Caco-2 (cell line): ENCODE data around the gene KCNIP1. TPM values are rescaled to one million over a fixed set of nuclear protein-coding genes. Genes with fewer than 3 reads are reported as not detected.
"Not testable (repeated sequence)": the region's sequence is repeated elsewhere in the genome, so short reads cannot be mapped to it uniquely, and the experiment has no call there.

Experiments
- BruUV-seq: library from RNA; stranded (reverse); fragments of 400-500 nt; replicated peaks from 2 replicates; lab custom pipeline; 2021; lab: Mats Ljungman, UMichigan
- CTCF ChIA-PET: fragments of 300-600 bp; sonication (Branson Sonifier 250); formaldehyde crosslinking; loops from one replicate; lab custom pipeline; 2022; ENCODE audit warnings: antibody characterized with exemption; lab: Charles Lee
- POLR2A ChIA-PET: fragments of 300-600 bp; sonication (Branson Sonifier 250); formaldehyde crosslinking; loops from one replicate; lab custom pipeline; 2022; ENCODE audit warnings: antibody characterized with exemption; lab: Charles Lee
- DNase-seq, 2 experiments: peaks; one replicate each; pipeline versions ENCODE4 v3.0.0 to v3.0.0-alpha.2; 2020 to 2022
- H3K27me3 ChIP-seq: replicated peaks from 2 replicates; pipeline ENCODE4 v1.6.0; 2011; ENCODE audit warnings: low read length; ENCODE audit not compliant: control insufficient read depth, insufficient read depth
- H3K36me3 ChIP-seq: 2 replicates; pipeline ENCODE4 v1.5.1; 2011; ENCODE audit warnings: low read length; ENCODE audit not compliant: control insufficient read depth, insufficient read depth
- H3K4me1 ChIP-seq: fragments of 250-450 bp; sonication (Bioruptor Pico); 2 replicates; pipeline ENCODE4 v1.5.1; 2020; ENCODE audit warnings: mild to moderate bottlenecking
- H3K4me3 ChIP-seq: 2 replicates; pipeline ENCODE4 v1.5.1; 2011; ENCODE audit warnings: low read depth, mild to moderate bottlenecking, control low read depth, low read length
- H3K9me3 ChIP-seq: fragments of 250-450 bp; sonication (Bioruptor Pico); 2 replicates; pipeline ENCODE4 v1.5.1; 2020; ENCODE audit warnings: mild to moderate bottlenecking, moderate library complexity
- H3K27ac Mint-ChIP-seq: one replicate; pipeline ENCODE4 v1.8.0; 2022; ENCODE audit warnings: mixed read lengths; ENCODE audit not compliant: unreplicated experiment
- H3K27me3 Mint-ChIP-seq: one replicate; pipeline ENCODE4 v1.8.0; 2022; ENCODE audit warnings: mixed read lengths; ENCODE audit not compliant: insufficient read depth, unreplicated experiment
- H3K36me3 Mint-ChIP-seq: one replicate; pipeline ENCODE4 v1.8.0; 2022; ENCODE audit warnings: mild to moderate bottlenecking, mixed read lengths; ENCODE audit not compliant: insufficient read depth, unreplicated experiment
- H3K4me1 Mint-ChIP-seq: one replicate; pipeline ENCODE4 v1.8.0; 2022; ENCODE audit warnings: low read depth, mixed read lengths; ENCODE audit not compliant: unreplicated experiment
- H3K4me3 Mint-ChIP-seq: one replicate; pipeline ENCODE4 v1.8.0; 2022; ENCODE audit warnings: mild to moderate bottlenecking, moderate library complexity, mixed read lengths; ENCODE audit not compliant: unreplicated experiment
- H3K9me3 Mint-ChIP-seq: one replicate; pipeline ENCODE4 v1.8.0; 2022; ENCODE audit warnings: mixed read lengths; ENCODE audit not compliant: unreplicated experiment
- CTCF ChIP-seq, 2 experiments: fragments of 200-600 bp in 1 of 2; IDR thresholded peaks; 1 replicate in 1 of 2; 2 replicates in 1 of 2; pipeline versions ENCODE4 v1.5.1 to v1.8.0; 2011 to 2022; ENCODE audit warnings: antibody characterized with exemption in 1 of 2, control low read depth in 1 of 2, inconsistent platforms in 1 of 2, low read depth in 1 of 2, low read length in 1 of 2, mild to moderate bottlenecking in 1 of 2, moderate library complexity in 1 of 2; ENCODE audit not compliant: insufficient read depth in 1 of 2, severe bottlenecking in 1 of 2, unreplicated experiment in 1 of 2
- intact Hi-C: fragments of 100-400 bp; cut with micrococcal nuclease; formaldehyde crosslinking; loops from one replicate; pipeline ENCODE4 v1.10.0; 2022; ENCODE audit not compliant: unreplicated experiment
- total RNA-seq: library from RNA; stranded (reverse); gene quantifications from 2 replicates; pipeline ENCODE4 v1.2.3, GENCODE V29; 2022

The KCNIP1 gene
- total RNA-seq, 1 experiment from 2014 or later: not detected

- no TSS peak for BruUV-seq
- Histone ChIP-seq H3K4me1 (peaks cover 17% of the 10 kb centered on the region), H3K27me3 (no peaks in the 10 kb centered on the region), H3K36me3 (no peaks in the 10 kb centered on the region; the same call in 1 of the 2 replicates), H3K9me3 (no peaks in the 10 kb centered on the region), H3K4me3 (no peak overlapping the region)
- no peak for TF ChIP-seq CTCF (IDR thresholded peaks at IDR 0.05; ENCODE audit: insufficient read depth in 1 of 2, low read depth in 1 of 2, low read length in 1 of 2, severe bottlenecking in 1 of 2, unreplicated experiment in 1 of 2)
- Mint-ChIP-seq H3K4me1 (peaks cover 22% of the 10 kb centered on the region), H3K36me3 (no peaks in the 10 kb centered on the region), H3K9me3 (peaks cover under 1% of the 10 kb centered on the region), H3K4me3 (no peak overlapping the region), H3K27ac (no peak overlapping the region), H3K27me3 (no peaks in the 10 kb centered on the region)
- intact Hi-C loops: no loop called here
- CTCF ChIA-PET: no interaction called here
- POLR2A ChIA-PET: no interaction called here
- DNase-seq: no peak
Measured at GRCh38 chr5:170761708-170762066, 257.9 kb downstream of the KCNIP1 start.

GRCh38 chr5:170762298-170762697 lies 258.5 kb downstream of the KCNIP1 start:
- H3K9me3 Mint-ChIP-seq, DNase-seq, H3K36me3 ChIP-seq, H3K27ac Mint-ChIP-seq, H3K4me3 ChIP-seq, H3K27me3 ChIP-seq, BruUV-seq, POLR2A ChIA-PET, intact Hi-C loops, CTCF ChIA-PET, H3K9me3 ChIP-seq, H3K36me3 Mint-ChIP-seq, H3K4me3 Mint-ChIP-seq, H3K27me3 Mint-ChIP-seq: not testable (repeated sequence)
- H3K4me1 Mint-ChIP-seq: peaks cover 16% of the 10 kb centered on the region
- peaks cover 11% of the 10 kb centered on the region for H3K4me1 ChIP-seq

GRCh38 chr5:170765868-170766267 lies 262.0 kb downstream of the KCNIP1 start:
- H3K36me3 ChIP-seq, H3K4me3 ChIP-seq, H3K27ac Mint-ChIP-seq, H3K4me1 ChIP-seq, H3K27me3 ChIP-seq, H3K9me3 Mint-ChIP-seq, POLR2A ChIA-PET, intact Hi-C loops, H3K4me1 Mint-ChIP-seq, DNase-seq, H3K27me3 Mint-ChIP-seq, H3K4me3 Mint-ChIP-seq, H3K36me3 Mint-ChIP-seq, H3K9me3 ChIP-seq, BruUV-seq, CTCF ChIA-PET: not testable (repeated sequence)

GRCh38 chr5:170769246-170769645 lies 265.4 kb downstream of the KCNIP1 start:
- POLR2A ChIA-PET: no interaction called here
- Mint-ChIP-seq H3K4me3 (no peak overlapping the region), H3K4me1 (no peaks in the 10 kb centered on the region), H3K36me3 (no peaks in the 10 kb centered on the region), H3K27ac (no peak overlapping the region), H3K27me3 (no peaks in the 10 kb centered on the region), H3K9me3 (no peaks in the 10 kb centered on the region)
- TF ChIP-seq CTCF (IDR thresholded peaks at IDR 0.05; ENCODE audit: insufficient read depth in 1 of 2, low read depth in 1 of 2, low read length in 1 of 2, severe bottlenecking in 1 of 2, unreplicated experiment in 1 of 2): no peak
- CTCF ChIA-PET: interaction anchor here (1.1 kb wide), 1 partner anchor 22 kb away, joined by 3 read pairs; no protein-coding TSS in a partner anchor
- intact Hi-C loops: no loop called here
- H3K4me1 ChIP-seq: no peaks in the 10 kb centered on the region
- no TSS peak for BruUV-seq
- no peaks in the 10 kb centered on the region for H3K9me3 ChIP-seq
- no peak overlapping the region for H3K4me3 ChIP-seq
- H3K36me3 ChIP-seq: no peaks in the 10 kb centered on the region
- no peak for DNase-seq
- no peaks in the 10 kb centered on the region for H3K27me3 ChIP-seq
